ENCODE measurements around the gene RTL10.

Gene RTL10

DNA sequence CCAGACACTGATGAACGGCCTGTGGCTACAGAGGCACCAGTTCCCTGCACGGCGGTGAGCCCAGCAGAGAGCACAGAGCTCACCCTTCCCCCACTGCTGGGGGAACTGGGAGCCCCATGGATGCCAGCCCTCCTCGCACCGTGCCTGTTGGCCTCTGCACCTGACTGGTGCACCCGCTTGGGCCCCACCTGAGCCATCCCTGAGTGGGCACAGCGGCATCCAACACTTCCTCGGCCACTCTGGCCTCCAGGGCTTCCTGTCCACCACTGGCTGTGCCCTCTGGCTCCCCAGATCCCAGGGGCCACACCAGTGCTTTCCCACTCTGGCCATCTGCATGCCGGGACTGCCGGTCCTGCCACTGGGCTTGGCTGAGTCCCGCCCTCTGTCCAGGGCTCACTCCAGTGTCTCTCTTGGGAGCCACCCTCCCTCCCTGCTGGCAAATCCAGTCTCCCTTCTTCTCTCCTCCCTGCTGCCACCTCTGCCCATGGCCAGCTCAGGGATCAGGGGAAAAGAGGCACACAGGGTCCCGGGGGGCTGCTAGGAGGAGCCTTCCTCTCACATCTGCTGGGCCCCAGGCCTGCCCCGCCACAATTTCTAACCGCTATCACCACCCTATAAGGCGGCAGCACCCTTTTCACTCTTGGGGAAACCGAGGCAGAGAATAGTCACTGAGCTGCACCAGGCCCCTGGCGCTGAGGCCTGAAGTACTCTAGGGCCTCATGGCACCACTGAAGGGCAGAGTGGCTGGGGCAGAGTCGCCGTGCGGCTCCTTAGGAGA is 33.0 kb downstream of the RTL10 start:
- no peak for FAIRE-seq

DNA sequence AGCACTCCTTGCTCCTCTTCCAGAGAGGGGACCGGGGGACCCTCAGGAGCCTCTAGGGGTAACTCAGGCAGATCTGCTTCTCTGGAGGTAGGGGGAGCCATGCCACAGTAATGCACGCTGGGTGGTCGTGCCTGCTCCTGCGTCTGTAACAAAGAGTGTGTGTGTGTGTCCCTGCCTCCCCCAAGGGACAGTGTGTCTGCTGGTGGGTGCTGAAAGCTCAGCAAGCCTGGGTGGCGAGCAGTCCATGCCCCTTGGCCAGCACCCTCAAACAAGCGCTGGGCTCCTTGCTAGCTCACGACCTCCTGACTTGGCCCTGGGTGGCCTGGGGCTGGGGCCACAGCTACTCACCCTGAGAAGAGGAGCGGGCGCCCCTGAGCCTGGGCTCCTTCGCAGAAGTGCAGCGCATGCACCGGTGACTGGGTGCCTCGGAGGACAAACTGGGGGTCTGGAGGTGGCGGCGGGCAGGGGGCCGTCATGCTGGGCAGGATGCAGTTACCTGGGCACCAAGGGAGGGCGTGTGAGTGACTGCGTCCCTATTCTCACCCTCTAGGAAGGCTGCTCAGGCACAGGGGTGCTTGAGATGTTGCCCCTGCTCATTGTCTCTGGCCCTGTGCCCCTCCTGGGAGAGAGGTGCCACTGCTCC is 33.7 kb downstream of the RTL10 start:
- no peak for FAIRE-seq

DNA sequence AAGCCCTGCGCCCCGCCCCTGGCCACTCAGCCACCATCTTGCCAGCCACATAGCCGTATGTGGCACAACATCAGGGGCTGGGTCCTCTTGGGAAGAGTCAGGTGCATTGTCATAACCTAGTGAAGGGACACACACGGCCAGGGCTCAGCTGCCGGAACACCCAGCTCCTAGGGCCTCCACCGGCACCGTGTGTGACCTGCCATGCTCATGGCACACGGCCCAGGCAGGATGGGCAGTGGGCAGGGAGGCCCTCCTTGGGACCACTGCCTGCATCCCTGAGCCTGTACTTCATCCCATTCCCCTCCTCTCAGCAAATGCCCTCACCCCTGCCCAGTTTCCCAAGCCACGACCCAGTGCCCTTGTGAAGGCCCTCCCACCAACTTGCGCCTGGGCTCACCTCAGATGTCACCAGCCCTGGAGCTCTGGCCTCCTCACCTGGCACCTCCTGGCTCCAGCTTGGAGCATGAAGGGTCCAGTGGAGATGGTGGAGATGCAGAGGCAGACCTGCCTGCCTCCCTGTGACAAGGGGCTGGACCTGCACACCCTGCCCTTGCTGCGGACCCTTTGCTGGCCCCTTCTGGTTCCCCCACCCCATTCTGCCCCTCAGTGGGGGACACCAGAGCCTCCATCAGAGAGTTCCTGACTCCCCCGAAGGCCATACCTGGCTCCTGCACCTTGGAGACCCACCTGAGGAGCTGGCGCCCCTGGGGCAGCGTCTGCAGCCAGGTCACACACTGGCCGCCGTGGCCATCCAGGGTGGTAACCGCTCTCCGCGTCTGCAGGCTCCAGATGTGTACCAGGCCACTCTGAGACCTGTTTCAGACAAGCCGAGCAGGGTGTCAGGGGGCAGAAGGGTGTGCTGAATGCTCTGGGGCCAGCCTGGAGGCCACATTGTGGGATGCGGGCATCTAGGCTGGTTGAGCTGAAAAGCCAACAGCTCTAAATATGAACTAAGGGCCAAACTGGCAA is 34.5 kb downstream of the RTL10 start:
- no peak for FAIRE-seq

DNA sequence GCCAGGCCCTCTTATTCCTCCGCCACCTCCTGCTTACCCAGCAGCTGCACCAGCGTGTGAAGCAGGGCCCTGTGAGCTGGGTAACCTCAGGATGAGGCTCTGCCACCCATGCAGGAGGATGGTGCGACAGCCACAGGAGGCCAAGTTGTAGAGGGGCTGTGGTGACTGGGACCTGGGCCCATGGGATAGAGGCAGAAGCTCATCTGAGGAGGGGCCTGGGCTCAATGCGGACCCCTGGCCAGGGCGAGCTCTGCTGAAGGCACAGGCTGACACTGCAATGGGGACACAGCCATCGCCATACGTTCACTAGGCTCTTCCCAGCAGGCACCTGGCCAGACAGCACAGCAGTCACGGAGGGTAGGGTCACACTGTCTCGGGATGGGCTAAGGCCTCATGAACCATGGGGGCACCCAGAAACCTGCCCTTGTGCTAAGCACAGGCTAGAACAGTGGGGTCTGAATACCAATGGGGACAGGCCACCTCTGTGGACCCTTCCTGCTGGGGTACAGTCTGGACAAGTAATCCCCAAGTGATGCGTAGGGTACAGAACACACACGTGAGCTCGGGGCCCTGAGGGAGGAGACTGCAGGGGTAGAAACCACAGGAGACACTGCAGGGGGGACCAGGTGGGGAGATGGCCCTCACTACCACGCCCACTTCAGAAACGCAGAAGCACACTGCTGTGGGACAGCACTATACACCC is 35.3 kb downstream of the RTL10 start:
- no peak for FAIRE-seq

DNA sequence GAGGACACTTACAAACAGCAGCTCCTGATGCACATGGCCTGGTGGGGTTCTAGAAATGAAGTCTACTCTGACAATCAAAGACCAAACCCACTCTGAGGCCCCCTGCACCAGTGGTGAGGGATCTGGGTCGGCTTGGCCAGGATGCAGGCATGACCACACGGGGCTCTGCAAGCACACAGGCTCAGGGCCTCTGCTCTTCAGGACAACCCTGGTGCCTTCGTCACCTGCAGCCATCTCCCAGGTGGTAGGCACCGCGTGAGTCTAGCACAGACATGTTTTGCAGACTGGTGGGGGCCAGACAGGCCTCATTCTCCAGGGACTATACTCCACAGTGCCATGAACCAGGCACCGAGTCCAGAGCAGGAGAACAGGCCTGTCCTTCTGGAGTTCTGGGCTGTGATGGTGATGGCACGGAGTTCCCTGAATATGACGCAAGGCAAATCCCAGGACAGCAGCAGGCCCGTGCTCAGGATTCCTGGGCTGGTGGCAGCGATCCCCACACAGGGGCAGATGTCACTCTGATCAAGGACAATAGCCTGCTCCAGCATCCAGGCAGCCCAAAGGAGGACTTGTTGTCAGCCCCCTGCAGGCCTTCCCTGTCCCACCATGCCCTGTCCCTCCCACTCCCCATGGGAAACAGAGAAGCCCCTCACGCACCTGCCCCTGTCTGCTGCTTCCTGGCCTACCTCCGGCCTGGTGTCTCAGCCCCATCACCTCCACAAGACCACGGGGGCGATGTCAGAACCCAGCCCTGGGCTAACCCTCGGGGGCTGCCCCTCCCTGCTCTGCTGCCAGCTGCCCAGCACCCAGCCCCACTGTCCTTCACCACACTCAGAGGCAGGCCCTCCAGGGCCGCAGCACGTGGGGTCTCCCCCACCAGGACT is 36.1 kb downstream of the RTL10 start:
- FAIRE-seq: no peak

DNA sequence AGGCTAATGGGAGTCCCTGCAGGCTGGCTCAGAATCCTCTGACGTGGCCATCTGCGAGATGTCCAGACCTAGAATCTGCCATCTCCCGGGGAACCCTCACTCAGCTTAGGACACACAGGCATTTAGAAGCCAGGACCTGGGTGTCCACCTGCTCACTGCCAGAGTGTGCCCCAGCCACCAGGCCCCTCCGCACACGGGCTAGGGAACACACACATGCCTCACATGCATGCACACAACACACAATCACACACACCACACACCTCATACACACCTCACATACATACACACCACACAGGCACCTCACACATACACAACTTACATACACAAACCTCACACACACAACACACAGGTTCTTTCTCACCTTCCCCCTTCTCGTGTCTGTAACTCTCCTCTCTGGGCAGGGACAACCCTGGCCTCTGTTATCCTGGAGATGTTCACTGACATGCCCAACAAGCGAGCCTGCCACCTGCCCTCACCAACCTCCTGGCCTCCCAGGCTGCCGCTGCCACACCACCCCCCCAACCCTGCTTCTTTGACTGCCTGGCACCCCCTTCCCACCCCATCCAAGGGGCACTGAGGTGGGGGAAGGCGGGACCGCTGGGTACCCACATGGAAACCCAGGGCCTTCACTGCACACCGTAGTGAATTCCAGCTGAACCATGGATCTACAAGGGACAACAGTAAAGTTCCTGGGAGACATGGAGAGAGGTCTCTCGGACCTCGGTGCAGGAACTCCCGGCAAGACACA is 38.1 kb downstream of the RTL10 start:
- FAIRE-seq: no peak

DNA sequence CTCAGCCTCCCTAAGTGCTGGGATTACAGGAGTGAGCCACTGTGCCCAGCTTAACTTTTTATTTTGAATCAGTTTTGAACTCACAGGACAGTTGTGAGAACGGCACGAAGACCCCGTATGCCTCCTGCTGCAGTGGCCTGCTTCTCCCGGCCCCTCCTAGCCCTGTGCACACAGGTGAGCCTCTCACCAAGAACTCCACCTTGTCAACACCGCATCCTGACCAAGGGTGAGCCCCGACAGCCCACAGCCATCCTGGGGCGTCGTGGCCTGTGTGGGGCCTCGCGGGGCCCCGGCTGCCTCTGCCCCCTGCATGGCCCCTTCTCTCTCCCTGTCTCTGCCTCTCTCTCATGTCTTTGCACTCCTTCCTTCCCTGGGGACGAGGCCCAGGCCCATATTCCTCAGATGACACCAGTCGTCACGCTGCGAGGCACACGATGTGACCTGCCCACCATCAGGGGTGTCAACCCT is 38.8 kb downstream of the RTL10 start:
- FAIRE-seq: no peak

DNA sequence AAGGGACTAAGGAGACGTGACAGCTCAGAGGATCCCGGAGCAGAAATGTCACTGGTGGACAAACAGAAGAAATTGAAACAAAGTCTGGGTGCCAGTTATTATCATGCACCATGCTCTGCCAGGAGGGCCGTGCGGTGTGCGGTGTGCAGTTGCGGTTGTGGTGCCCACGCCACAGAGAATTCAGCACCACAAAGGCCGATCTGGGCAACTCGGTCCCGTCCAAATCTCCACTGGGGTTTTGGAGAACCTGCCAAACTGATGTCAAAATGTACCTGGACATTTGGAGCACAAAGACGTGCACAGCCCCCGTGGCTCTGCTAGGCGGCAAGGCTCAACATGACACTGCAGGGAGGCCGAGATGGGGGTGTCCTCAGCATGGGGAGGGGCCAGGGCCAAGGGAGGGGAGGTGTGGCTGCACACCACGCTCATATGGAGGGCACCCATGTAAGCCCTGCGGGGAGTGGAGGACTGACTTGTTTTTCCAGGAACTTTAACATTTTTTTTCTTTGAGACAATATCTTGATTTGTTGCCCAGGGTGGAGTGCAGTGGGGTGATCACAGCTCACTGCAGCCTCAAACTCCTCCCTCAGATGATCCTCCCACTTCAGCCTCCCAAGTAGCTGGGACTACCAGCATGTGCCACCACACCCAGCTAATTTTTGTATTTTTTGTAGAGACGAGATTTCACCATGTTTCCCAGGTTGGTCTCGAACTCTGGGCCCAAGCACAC is 39.4 kb downstream of the RTL10 start:
- no peak for FAIRE-seq

DNA sequence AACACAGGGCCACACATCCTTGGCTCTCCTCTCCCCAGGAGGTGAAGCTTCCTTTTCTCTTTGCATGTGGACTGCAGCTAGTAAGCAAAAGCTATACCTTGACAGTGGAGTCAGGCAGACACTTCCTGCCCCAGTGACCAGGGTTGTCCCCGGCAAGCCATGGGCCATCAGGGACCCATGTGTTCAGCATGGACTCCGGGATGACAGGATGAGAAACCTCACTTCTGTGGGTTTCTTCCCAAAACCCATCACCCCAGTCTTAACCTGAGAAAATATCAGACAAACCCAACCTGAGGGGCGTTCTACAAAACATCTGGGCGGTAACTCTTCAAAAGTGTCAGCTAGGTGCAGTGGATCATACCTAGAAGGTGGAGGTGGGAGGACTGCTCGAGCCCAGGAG is 40.2 kb downstream of the RTL10 start:
- FAIRE-seq: no peak

DNA sequence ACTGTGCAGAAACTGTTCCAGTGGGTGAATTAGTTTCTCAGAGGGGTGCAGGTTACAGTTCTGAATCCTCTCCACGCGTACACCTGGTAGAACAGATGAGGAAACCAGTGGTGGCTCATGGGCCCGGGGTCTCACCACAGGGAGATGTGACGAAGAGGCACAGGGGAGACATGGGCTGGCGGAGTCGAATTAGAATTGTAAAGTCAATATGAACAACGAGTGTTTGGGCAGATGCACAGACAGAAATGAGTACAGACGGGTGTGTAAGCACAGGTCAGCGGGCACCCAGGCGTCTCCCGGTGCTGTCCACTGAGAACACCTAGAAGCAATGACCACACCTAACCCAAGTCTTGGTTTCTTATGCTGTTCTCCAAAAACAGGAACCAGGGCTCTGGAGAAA is 41.8 kb downstream of the RTL10 start:
- no peak for FAIRE-seq

DNA sequence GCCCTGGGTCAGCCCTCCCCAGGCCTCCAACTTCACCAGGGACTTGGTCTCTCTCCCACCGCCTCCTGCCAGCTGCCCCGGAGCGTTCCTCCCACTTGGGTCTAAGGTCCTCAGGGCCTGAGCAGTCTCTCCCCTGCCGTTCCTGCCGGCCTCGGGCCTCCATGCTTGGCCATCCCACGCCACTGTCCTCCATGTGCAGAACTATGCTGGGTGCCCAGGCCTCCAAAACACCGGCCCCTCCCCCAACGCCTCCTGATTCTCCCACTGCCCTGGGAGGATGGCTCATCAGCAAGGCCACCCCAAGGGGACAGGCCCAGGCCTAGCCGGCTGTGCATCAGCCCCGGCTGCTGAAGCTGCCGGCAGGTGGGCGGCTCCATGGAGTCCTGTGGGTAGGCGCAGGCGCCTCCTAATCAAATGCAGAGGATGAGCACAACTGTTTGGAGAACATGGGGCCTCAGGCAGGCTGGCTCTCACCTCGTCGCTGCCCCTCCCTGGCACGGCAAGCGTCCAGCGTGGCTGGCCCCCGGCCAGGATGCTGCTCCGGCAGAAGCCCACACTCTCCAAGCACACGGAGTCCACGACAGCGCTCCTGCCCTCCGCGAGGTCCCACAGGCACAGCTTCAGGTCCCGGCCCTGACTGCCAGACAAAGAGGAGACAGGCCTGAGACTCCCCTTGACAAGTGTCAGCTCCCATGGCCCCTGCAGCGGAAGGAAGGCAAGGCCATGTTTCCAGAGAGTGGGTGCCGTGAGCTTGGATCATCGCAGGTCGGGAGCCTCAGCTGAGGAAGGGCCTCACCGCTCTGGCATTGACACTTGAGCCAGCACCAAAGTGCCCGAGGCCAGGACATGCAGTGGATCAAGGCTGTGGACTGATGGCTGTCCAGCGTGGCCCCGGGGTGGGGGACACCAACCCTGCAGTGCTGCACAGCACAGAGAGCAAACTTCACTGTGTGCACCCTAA is 42.6 kb downstream of the RTL10 start:
- no peak for FAIRE-seq

DNA sequence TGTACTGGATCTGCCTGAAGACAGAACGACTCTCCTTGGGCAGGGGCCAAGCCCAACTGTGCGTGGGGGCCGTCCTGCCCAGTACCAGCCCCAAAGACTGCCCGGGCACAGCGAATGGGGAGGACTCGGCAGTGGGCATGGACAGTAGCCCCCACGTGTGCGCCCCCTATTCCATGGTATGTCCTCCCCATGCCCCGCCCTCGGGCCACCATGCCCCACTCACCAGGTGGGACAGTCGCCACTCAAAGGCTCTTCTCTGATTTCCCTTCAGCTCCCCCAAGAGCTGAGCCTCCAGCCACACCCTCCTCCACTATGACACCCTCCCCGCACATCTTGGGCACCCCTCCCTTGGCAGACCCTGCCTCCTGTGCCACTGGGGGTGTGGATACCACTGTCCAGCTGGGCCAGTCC is 43.5 kb downstream of the RTL10 start:
- FAIRE-seq: no peak

DNA sequence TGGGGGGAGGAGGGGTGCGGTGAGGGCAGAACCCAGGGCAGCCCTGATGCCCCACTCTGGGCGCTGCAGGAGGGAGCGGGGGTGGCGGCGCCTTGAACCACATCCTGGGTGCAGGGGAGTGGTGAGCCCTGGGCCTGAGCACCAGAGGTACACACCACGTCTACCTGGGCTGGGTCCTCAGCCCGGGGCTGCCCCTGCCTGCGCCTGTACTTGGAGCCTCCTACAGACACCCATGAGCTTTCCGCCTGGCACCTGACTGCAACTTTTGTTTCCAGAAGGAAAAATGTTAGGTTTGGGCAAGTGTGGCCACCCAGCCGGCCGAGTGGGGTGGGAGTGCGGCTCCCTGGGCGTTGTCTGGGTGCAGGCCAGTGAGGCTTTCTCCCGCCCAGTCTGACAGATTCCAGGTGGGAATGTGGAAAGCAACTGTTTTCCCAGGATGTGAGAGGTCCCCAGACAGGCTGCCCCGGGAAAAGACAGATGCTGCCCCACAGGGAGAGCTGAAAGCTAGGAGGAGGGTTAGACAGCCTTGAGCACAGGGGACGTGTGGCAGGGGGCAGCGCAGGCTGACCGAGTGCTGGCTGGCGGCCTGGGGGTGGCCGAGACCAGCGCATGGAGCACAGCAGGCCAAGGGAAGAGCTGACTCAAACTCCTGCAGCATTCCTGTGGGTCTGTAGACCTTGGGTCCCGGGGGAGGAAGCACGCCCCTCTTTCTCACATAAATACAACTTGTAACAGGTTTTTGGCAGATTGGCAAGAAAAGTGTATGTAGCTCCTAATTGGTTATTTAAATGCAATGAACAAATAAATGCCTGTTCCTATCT is 44.1 kb downstream of the RTL10 start:
- FAIRE-seq: no peak

DNA sequence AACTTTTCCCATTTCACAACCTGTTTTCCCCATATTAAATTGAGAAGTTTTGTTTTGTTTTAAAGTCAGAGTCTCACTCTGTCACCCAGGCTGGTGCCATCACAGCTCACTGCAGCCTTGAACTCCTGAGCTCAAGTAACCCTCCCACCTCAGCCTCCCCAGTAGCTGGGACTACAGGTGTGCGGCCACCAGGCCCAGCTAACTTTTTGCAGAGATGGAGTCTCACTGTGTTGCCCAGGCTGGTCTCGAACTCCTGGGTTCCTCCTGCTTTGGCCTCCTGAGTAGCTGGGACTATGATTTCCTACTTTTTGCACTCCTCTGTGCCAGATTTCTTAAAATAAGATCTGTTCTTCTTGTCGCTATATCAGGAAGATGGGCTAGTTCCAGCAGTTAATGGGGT is 44.9 kb downstream of the RTL10 start:
- no peak for FAIRE-seq

DNA sequence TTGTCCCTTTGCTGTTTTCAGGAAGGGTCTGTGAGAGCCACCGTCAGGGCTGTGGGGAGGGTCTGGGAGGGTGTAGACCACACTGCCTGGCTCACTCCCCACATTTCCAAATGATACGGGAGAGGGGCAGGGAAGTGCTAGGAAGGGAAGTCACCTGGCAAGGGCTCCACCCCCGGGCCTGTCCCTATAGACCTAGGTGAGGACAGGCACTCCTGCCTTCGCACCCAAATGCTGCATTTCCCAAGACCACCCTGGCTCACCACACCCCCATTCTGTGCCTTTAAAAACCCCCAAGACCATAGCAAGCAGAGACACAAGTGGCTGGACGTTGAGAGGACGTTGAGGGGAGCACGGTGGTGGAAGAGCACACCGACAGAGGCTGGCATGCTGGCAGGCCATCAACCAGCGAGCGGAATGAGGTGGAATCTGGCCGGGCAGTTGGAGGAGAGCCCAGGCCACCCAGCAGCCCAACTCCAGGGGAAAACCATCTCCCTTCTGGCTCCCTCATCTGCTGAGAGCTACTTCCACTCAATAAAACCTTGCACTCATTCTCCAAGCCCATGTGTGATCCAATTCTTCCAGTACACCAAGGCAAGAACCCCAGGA is 45.7 kb downstream of the RTL10 start:
- no peak for FAIRE-seq

DNA sequence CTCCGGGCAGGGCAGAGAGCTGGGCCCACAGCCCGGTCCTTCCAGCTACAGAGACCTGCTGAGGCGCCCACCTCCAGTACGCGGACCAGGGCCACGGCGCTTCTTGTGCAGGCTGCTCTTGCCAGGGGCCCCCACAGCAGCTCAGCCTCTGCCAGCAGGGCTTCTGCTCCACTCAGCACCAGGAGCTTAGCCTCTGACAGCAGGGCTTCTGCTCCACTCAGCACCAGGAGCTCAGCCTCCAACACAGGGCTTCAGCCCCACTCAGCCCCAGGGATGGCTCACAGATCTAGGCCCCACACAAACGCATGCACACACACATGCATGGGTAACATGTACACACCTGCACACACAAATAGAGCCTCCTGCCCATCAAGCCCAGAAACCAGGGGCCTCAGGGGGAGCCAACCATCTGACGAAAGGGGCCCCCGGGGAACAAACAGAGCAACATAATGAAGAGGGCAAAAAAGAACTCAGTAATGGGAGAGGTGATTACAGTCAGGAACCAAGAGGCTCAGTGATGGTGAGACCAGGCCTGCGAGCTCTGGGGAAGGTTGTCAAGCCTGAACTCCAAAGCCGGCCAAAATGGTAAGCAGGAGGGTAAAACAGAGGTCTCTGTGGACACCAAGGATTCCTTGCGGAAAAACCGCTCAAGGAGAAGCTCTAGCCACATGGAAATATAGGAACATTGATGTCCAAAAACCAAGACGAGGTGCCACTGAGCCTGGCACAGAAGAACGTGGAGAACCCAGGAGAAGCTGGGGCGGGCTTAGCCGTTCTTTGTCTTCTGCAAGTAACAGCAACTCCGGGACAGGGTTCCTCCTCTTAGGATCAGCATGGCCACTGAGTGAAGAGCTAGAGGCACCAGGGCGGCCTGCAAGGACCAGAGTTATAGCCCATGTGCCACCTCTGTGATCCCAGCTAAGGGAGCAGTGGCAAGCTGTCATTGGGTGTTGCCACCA is 46.5 kb downstream of the RTL10 start:
- no peak for FAIRE-seq

Measured in G401.6 (cell line).